ENCODE results near the gene MXRA5.
"Not testable (repeated sequence)": the region's sequence is repeated elsewhere in the genome, so short reads cannot be mapped to it uniquely, and the experiment has no call there.

Gene MXRA5

DNA sequence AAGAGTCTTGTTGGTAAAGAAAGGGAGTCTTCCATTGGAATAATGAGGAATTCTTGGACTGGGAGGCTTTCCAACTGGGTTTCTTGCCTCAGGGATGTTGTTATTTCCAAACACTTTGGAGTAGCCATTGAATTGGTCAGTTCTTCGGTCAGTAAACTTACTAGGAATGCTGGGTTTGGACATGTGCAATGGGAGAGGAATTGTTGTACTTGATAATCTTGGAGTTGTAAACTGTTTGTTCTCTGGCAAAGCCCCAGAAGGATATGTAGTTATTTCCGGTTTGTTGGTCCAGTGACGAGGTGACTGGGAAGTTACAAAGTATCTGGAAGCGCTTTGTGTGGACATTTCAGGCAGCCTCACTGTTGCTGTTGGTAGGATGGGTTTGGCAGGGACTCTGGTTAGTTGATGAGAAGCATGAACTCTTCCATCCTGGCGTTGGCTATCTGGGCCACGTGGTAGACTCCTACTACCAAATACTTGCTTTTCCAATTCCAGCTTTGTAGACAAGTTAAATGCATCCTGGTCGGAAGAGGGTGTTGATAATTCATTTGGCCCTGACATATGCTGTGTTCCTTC lies 25.9 kb downstream of the MXRA5 start:
- no peak for DNase-seq (ENCODE audit: low read depth)

GRCh38 chrX:3317191-3317718 lies 29.2 kb downstream of the MXRA5 start:
- no peak for DNase-seq (ENCODE audit: low read depth)

- no peak for DNase-seq (ENCODE audit: low read depth)
These were observed 34.3 kb downstream of the MXRA5 start for GRCh38 chrX:3312109-3312508.

GRCh38 chrX:3307881-3308280 lies 38.6 kb downstream of the MXRA5 start:
- no peak for DNase-seq (ENCODE audit: low read depth)

DNA sequence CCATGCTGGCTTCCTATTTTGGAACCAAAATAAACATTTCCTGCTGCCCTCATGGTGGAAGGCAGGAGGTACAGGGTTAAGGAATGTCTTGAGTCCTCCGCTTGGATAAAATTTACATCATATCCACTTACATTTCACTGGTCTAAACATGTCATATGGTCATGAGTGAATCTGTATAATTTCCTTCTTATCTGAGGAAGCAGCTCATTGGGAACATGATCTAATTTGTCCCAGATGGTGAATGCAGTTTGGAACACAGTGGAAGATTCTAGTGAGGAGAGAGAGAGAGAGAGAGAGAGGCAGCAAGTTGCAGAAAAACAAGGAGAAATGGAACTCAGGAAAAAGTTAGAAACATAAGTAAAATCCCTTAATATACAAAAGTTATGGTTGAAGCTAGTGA lies 46.8 kb downstream of the MXRA5 start:
- no peak for DNase-seq (ENCODE audit: low read depth)

DNA sequence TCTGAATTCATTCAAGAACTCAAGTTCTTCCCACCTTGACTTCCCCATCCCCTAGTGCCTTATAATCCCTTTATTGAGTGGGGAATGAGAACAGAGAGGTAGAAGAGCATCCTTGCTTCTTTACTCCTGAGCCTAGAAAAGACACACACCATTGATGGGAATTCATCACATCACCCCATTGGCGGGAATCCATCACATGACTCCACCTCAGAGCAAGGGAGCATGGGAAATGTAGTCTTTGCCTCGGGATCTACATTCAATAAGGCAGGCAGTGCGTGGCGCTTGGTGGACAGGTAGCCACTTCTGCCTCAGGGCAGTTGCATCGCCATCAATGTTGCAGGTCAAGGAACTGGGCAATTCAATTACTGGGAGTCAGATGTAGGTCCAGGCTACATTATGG lies 50.7 kb downstream of the MXRA5 start:
- DNase-seq (ENCODE audit: low read depth) = no peak

DNA sequence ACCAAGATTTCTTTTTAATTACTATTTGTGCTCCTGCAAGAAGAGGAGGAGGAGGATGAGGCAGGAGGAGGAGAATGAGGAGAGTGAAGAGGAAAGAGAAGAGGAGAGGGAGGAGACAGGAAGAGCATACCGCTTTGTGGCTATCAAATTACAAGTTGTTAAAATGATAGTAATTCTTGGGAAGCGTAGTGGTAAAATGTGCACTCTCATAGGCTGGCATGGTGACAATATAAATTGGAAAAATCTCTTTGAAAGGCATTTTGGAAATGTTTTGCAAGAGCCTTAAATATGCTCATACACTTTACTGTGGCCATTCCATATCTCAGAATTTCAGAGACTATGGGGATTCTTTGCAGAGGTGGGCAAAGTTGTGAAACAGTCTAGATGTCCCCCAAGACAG lies 53.2 kb downstream of the MXRA5 start:
- no peak for DNase-seq (ENCODE audit: low read depth)

DNA sequence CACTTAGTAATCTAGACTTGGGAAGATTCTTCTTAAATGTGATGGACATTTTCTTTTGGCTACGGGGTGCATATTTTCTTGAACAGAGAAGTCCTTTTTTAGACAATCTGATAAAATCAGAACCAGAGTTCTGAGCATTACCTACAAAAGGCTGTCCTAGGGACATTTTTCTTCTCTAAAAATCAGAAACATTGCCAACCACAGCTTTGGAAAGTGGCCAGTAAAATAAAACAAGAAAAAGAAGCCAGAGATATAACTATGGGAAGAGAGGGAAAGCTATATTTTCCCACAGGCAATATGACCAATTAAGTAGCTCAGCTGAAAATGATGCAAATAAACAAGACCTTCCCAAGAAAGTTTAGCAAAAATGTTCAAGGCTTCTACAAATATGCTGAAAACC lies 55.9 kb downstream of the MXRA5 start:
- no peak for DNase-seq (ENCODE audit: low read depth)

GRCh38 chrX:3286196-3286945 lies 60.1 kb downstream of the MXRA5 start:
- no peak for DNase-seq (ENCODE audit: low read depth)

DNA sequence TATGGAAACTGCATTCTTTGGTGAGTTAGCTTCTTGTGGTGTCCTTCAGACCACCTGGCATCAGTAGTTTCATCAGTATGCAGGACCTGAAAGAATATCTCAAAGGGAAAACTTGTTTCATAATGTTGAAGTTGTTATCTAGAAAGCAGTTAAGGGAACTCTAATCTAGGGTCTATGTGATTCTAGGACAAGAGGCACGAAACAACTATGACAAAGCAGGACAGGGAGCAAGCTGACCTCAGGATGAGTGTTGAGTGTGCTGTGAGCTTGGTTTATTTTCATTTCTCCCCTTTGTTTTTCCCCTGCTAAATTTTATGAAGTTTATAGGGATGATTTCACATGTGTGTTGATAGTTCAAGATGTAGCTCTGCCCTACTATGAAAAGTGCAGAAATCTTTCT lies 65.7 kb downstream of the MXRA5 start:
- no peak for DNase-seq (ENCODE audit: low read depth)

GRCh38 chrX:3273668-3274067 lies 72.8 kb downstream of the MXRA5 start:
- not testable (repeated sequence) for DNase-seq (ENCODE audit: low read depth)

DNA sequence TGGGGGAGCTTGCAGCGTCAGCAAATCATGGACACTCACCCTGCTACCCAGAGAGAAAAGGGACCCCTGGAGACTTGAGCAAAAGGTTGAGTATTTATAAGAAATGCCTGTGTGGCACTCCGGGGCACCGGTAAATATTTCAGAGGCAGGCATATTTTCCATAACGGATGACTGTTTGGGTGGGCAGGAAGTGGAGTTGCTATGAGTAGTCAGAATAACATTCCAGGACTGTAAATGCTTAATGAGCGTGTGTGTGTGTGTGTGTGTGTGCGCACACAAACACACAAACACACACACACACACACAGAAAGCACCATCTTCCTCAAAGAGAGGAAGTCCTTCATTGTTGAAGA lies 74.6 kb downstream of the MXRA5 start:
- no peak for DNase-seq (ENCODE audit: low read depth)

GRCh38 chrX:3271183-3271833 lies 75.1 kb downstream of the MXRA5 start:
- DNase-seq (ENCODE audit: low read depth) = no peak

DNA sequence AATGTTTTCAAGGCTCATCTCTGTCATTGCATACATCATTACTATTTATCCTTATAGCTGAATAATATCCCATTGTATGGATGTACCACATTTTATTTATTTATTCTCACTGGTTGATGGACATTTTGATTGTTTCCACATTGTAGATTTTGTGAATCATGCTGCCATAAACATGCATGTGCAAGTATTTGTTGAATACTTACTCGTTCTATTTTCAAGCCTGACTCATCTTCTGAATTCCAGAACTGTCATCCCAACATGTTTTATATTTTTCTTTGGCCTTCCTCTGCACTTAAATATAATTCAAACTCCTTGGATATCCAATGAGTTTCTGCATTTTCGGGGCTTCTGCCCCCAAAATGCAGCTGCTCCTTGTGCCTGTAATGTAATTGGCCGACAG lies 77.6 kb downstream of the MXRA5 start:
- no peak for DNase-seq (ENCODE audit: low read depth)

DNA sequence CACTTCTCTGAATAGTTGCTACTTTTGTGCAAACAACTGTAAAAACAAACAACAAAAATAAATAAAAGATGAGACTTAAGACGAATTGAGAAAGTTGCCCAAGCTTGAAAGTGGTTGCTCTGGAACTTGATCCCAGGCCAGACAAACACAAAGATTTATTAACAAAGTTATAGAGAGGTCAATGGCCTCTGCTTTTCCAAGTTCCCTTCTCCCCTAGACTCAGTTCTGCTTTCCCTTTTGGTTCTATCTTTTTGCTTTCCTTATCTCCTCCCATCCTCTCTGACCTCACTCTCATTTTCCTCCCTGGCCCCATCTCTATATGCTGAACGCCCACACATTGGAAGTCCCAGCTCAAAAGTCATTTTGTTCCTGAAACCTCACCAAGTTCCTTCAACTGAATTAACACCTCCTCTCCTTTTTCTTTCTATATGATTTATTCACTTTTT lies 82.7 kb downstream of the MXRA5 start:
- no peak for DNase-seq (ENCODE audit: low read depth)

DNA sequence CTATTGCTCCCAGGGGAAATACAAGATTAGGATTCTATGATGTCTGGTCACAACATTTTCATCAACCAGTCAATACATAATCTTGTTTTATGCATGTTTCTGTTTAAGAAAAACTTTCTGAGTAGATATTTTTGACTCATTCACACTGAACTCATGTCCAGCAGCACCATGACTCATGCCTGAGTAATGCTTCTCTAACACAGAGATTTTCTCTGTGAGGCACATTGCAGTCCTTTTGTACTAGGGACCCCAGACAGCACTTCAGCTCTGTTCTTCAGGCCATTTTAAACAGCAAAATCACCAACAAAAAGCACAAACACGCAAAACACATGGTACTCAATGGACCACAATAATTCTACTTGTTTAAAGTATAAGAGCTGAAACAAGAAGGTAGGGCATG lies 83.6 kb downstream of the MXRA5 start:
- no peak for DNase-seq (ENCODE audit: low read depth)
